Cerebellar cortex (tissue), 1 donor: ENCODE data around the gene MAP2K2.

Source experiments
- DNase-seq: peaks from one replicate; pipeline ENCODE4 v3.0.0-alpha.2; 2015; ENCODE audit warnings: low spot score

Gene MAP2K2

GRCh38 chr19:4077800-4078684 is 45.9 kb downstream of the MAP2K2 start:
- DNase-seq, result no peak

GRCh38 chr19:4077007-4077374 is 46.9 kb downstream of the MAP2K2 start:
- no peak for DNase-seq

- DNase-seq, result no peak
Observed at GRCh38 chr19:4075373-4075772, 48.5 kb downstream of the MAP2K2 start.

DNA sequence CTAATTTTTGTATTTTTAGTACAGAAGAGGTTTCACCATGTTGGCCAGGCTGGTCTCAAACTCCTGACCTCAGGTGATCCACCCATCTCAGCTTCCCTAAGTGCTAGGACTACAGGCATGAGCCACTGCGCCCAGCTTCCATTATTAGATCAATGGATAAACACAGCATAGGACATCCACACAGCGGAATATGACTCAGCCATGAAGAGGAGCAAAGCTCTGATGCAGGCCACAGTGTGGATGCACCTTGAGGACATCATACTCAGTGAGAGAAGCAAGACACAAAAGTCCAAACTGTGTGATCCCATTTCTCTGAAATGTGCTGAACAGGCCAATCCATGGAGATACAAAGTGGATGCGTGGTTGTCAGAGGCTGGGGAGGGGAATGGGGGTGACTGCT is 52.3 kb downstream of the MAP2K2 start:
- DNase-seq, result no peak

- no peak for DNase-seq
Observed at GRCh38 chr19:4069331-4069959, 54.5 kb downstream of the MAP2K2 start.

DNA sequence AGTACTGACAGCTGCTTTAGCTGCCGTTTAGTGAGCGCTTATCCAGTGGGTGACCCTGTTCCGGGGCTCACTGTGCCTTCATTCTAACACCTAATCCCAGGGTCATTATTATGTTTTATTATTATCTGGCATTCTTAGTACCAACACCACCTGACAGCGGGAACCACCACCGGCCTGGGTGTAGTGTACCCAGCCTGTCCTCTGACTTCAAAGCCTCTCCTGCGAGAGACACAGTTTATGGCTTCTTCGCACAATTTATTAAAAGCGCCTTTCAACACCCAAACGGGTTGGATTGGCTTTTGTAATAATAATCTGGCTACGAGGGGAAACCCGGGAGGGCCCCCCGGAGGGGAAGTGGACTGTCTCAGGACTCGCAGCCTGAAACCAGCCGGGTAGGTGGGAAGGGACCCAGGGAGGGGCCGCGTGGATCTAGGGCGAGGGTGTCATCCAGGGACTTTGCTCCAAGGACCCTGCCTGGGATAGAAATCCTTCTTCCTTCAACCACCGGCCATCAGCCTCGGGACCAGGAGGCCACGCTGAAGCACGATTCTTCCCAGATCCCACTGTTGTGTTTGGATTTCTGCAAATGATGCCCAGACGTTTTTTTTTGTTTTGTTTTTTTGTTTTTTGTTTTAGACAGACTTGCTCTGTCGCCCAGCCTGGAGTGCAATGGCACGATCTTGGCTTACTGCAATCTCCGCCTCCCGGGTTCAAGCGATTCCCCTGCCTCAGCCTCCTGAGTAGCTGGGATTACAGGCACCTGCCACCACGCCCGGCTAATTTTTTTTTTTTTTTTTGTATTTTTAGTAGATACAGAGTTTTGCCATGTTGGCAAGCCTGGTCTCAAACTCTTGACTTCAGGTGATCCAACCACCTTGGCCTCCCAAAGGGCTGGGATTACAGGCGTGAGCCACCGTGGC is 55.6 kb downstream of the MAP2K2 start:
- DNase-seq, result peak; percentile 39

DNA sequence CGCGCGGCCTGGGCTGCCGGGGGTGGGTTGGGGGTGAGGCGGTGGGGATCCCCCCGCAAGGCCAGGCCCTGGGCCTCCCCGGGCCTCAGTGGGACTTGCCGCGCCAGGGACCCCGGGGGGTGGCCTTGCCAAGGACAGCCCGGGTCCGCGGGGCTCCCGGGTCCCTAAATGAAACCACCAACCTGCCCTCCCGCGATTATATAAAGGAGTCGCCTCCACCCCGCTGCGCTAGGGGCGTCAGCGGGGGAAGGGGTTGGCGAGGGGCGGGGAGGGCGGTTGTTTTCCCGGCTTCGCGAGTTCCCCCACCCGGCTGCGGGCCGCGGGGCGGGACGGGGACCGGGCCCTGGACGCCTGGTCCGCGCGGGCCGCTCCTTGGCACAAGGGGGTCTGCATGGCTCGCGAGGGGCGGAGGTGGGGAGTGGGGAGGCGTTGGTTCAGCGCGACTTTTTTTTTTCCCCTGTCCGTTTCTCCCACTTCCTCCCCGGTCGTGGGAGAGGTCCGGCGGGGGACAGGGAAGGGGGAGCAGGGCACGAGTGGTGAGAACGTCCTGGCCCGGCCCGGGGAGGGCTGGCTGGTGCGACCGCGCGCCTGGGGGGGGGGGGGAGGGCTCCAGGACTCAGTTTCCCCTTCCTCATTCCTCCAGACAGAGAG is 56.4 kb downstream of the MAP2K2 start:
- no peak for DNase-seq

DNA sequence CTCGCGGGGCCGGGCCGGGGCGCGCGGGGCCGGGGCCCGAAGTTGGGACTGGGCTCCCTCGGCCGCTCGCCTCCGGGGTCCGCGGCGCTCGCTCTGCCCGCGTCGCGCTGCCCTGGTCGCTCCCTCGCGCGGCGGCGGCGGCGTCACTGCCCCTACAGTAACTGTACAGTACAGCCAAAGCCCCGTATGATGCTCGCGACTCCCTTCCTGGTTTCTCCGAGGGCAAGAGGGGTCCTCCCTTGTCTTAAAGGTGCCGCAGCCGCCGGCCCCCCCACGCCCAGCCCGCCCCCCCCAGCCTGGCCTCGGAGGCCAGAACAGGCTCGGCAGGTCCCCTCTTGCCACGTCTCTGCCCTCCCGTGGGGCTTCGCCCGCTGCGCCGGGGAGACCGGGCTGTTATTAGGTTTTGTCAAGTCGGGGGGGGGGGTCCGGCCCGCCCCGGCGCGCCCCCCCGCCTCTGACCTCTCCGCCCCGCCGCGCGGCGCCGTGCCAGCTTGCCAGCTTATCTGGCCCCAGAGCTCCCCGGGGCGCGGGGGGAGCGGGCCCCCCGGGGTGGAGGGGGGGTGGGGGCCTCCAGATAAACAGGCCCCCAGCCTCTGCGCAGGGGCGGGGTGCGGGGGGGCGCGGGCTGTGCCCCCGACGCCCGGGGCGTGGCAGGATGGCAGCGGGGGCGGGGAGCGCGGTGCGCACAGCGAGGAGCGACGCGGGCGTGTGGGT is 57.1 kb downstream of the MAP2K2 start, which contains the start of gene ZBTB7A:
ZBTB7A (minus strand) TSS at position 218 of the 714 bp plus-strand sequence. CDS start 11,667 bp downstream, outside the sequence.
- DNase-seq, result peak; percentile 83

DNA sequence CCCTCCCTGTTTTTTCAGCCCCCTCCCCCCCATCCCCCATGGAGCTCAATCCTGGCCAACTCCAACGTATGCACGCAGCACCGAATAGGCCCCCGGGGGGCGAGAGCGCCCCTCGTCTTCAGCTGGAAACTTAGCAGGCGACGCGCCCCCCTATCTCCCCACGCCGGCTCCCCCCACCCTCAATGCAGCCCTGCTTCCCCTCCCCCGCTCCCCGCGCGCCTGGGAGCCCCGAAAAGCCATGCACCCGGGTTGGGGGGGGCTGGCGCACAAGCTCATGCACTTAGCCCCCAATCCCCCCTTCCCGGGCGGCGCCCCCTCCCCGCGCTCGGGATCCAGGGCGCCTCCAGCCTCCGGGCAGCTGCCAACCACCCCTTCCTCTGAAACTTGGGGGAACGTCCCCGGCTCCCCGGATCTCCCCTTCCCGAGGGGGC is 57.7 kb downstream of the MAP2K2 start:
- no peak for DNase-seq

DNA sequence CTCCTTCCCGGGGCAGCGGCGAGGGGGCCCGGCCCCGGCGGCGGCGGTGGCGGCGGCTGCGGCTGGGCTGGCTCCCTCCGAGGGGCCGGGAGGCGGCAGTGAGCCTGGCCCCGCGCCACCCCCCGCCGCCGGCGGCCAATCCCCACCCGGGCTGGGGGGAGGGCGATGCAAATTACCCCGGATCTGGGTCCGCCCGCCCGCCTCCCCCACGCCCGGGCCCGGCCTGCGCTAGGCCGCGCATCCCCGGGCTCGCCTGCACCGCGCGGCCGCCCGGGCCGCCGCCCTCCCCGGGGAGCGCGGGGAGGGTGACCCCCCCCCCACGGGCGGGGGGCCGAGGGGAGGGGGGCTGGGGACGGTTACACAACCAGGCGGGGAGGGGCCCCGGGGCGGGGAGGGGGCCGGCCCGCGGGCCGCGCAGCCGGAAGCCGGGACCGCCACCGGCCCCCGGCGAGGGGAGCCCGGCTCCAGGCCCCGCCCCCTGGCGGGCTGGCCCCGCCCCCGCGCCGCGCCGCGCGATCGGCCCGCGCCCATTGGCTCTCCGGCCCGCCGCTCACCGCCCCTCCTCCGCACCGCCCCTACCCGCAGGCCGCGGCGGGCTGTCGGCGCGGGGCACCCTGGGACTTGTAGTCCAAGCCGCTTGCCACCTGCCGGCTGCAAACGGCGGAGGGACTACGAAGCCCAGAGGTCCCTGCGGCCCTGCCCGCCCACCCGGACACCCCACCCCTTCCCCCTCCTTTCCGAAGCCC is 58.3 kb downstream of the MAP2K2 start:
- DNase-seq, result peak; percentile 95

DNA sequence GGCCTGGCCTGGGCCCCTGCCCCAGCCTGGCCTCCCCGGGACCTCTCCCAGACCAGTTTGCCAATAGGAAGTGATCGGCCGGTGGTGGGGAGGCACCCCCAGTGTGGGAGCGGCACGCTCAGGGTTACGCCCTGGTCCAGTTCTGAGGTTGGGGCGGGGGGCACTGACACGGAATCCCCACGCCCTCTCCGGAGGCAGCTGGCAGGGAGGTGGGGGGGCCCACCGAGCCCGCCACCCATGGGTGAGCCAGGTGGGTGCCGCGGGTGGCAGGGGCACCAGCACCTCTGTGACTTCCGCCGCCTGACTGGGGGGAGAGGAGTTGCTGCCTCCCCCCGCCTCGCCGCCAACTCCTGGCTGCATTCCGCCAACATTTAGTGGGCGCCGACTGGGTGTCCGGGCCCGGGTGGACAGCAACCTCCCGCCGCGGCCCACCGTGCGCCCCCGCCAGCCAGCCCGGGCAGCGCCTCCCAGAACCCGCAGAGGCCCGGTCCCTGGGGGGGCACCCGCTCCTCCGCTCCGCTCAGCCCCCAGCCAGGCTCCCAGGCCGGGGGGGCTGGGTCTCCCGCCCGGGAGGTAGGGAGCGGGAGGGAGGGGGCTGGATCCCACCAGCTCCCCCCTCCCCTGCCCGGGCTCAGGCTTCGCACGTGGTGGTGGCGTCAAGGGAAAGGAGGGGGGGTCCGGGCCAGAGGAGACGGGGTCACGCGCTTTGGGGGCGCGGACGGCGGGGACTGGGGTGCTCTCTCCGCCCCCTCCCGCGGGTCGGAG is 59.2 kb downstream of the MAP2K2 start:
- no peak for DNase-seq

DNA sequence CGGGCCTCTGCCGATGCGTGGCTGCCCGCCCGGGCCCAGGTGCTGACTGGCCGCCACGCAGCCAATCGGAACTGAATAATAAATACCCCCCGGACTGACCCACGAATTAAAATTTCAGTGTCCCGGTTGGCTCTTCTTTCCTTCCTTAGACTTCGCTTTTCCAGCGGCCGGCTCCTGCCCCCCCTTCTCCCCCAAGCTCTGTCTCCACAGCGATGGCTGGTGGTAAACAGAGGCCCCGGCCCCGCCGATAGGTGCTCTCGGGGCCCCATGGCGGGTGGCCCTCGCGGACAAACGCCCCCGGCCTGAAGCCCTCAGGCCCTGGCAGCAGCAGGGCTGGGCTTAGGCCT is 59.8 kb downstream of the MAP2K2 start:
- DNase-seq, result peak; percentile 32

DNA sequence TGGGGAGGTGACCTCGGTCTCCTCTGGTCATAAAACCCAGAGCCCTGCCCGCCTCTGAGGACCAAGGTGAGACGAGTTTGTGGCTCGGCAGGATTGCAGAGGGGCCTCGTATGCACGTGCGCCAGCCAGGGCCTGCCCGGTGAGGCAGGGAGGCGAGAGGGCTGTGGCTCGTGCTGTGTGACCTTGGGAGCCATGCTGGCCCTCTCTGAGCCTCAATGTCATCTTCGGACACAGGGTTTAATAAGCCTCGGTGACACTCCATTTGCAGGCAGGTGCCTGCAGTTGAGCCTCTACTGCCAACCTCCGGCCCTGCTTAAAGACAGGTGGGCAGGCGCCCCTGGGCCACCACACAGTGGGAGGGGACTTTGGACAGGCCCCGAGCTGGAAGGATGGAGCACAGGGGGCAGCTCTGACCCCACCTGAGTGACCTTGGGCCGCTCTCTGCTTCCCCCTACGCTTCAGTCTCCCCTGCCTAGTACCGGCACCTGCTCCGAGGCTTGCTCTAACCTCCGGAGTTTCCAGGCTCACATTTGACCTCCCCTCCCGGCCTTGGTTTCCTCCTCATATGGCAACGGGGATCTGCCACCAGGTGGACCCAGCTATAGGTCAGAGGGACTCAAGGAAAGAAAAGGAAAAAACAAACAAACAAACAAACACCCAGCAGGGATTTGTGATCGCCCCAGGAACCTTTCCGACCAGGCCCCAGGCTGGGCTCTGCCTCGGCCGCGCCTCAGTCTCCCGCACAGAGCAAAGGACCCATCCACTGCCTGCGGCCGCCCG is 60.4 kb downstream of the MAP2K2 start:
- DNase-seq, result no peak

DNA sequence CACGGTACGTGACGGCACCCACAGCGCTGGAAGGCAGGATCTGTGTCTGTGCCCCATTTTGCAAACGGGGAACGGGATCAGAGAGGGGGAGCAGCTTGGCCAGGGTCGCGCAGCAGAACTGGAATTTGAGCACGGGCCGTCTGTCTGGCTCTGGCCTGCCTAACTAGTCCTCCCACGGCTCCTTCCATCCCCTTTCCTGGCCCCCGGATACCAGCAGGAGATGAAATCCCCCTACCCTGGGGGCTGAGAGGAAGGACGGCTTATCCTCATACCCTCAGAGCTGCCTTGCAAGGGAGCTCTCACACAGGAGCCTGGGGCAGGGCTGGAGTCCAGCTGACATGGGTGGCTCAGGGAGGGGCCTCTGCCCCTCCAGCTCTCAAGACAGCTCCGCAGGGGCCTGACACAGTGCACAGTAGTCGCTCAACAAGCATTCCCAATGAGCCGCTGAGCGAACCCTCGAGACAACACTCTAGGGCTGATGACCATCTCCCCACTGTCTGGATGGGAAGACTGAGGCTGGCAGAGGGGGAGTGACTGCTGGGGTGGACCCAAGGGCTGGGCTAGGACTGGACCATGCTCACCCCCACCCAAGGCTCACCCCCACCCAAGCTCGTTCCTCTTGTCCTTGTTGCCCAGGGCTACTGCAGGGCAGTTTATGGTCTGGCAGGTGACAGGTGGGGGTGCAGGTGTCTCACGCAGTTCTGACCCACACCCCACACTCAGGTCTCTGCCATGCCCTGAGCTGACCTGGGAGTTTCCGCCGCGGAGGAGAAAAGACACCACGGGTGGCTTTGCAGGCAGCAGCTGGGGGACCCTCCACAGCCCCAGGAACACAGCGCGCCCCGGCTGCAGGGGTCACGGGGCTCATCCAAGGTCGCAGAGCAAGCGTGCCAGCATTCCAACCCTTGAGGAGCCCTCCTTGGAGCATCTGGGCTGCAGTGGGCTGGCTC is 61.2 kb downstream of the MAP2K2 start:
- no peak for DNase-seq

- peak; percentile 94 for DNase-seq
Observed at GRCh38 chr19:4061683-4062418, 62.1 kb downstream of the MAP2K2 start.

DNA sequence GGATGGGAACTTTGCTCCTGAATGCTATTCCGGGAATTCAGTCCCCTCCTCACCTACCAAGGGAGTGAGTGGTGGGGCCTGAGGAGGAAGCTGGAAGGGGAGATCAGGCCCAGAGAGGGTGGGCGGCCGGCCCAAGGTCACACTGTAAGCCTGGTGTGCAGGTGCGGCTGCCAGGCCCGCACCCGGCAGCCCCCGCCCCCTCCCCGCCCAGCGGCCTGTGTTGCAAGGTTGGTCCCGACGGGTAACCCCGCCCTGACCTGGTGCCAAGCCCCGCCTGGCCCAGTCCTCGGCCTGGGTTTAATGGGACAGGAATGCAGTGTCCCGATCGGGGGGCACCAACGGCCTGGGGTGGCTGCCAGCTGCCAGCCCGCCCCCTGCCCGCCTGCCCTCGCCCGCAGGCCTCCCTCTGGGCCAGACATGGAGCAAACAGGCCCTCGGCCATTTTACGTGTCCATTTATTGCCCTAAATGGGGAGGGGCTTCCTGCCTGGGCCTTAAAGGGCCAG is 62.7 kb downstream of the MAP2K2 start:
- DNase-seq, result no peak
